Measurements from ENCODE around the gene TCEA3.

The TCEA3 gene

DNA sequence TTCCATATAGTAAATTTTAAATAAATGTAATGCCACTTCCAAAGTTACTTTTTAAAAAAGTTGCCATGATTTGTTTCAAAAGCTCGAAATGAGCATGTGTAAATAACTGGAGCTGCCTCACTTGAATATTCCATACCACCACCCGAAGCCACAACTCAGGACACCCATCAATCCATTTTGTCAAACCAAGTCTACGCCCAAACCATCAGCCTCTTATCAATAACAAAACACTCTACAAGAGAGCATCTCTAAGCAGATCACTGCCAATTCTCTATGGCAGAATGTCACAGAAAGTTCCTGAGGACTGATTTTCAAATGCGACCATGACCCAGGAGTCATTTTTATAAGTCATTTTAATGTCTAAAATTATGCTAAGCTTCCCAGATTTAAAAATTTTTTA is 84.9 kb downstream of the TCEA3 start:
- no peak for DNase-seq

DNA sequence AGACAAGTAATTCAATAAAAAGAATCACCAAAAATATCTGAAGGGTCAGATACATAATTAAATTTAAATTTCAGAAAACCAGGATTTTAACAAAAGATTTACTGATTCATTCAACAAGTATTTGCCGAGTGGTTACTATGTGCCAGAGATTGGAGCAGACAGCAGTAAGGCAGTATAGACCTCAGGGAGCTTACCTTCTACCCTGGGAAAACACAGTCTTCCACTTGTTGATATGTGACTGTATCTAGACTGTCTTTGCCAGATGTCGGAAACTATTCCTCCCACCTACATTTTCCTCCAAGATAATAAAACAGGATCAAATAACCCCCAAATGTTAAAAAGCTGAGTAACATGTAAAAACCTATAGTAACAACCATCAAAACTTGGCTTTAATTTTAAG is 86.7 kb downstream of the TCEA3 start:
- DNase-seq = no peak

DNA sequence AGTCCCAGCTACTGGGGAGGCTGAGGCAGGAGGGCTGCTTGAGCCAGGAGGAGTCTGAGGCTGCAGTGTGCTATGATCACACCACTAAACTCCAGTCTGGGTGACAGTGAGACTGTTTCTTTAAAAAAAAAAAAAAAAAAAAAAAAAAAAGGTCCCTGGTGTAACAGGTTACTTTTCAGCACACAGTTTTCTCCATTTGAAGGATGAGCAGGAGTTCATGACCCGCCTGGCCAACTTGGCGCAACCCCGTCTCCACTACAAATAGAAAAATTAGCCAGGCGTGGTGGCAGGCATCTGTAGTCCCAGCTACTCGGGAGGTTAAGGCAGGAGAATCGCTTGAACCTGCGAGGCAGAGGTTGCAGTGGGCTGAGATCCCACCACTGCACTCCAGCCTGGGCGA is 92.8 kb downstream of the TCEA3 start:
- no peak for DNase-seq
